Nephron (organoid): ENCODE measurements around the gene PPP1R9A.

Experiments used
- H3K27ac Mint-ChIP-seq, 3 experiments: 2 replicates each; pipeline ENCODE4 v1.8.0; 2020; ENCODE audit warnings: mixed read lengths in 3 of 3, mild to moderate bottlenecking in 2 of 3, moderate library complexity in 1 of 3
- H3K27me3 Mint-ChIP-seq: 2 replicates; pipeline ENCODE4 v1.8.0; 2021; ENCODE audit warnings: low read depth, mild to moderate bottlenecking, moderate library complexity, mixed read lengths
- H3K36me3 Mint-ChIP-seq: 2 replicates; pipeline ENCODE4 v1.8.0; 2020; ENCODE audit warnings: low read depth, mixed read lengths
- H3K4me1 Mint-ChIP-seq: 2 replicates; pipeline ENCODE4 v1.8.0; 2020; ENCODE audit warnings: mixed read lengths
- H3K4me3 Mint-ChIP-seq, 3 experiments: 2 replicates each; pipeline ENCODE4 v1.8.0; 2020; ENCODE audit warnings: mild to moderate bottlenecking in 3 of 3, mixed read lengths in 3 of 3, moderate library complexity in 2 of 3
- H3K9me3 Mint-ChIP-seq: 2 replicates; pipeline ENCODE4 v1.8.0; 2020; ENCODE audit warnings: mixed read lengths
- CTCF ChIP-seq, 3 experiments: fragments of 200-600 bp; sonication (generic); IDR thresholded peaks; one replicate each; pipeline ENCODE4 v1.5.0; 2021; ENCODE audit warnings: antibody characterized with exemption in 3 of 3; ENCODE audit not compliant: unreplicated experiment in 3 of 3

The PPP1R9A gene

GRCh38 chr7:95104739-95105138 lies 197.3 kb downstream of the PPP1R9A start:
- Mint-ChIP-seq H3K4me3 (no peak overlapping the region), H3K9me3 (peaks cover 3% of the 10 kb centered on the region), H3K4me1 (peaks cover 18% of the 10 kb centered on the region), H3K27me3 (no peaks in the 10 kb centered on the region), H3K36me3 (peaks cover 9% of the 10 kb centered on the region), H3K27ac (peak overlapping the region; percentile 43 to 73 (median 67))
- TF ChIP-seq CTCF (IDR thresholded peaks at IDR 0.05; ENCODE audit: unreplicated experiment in 3 of 3) = no peak

- TF ChIP-seq CTCF (IDR thresholded peaks at IDR 0.05; ENCODE audit: unreplicated experiment in 3 of 3) = no peak
- Mint-ChIP-seq H3K9me3 (no peaks in the 10 kb centered on the region), H3K4me3 (no peak overlapping the region), H3K36me3 (peaks cover 5% of the 10 kb centered on the region), H3K27ac (peak overlapping the region in 1 of 3 experiments; percentile 43), H3K27me3 (no peaks in the 10 kb centered on the region), H3K4me1 (peaks cover 18% of the 10 kb centered on the region)
Measured at GRCh38 chr7:95105627-95106026, 198.2 kb downstream of the PPP1R9A start.

- Mint-ChIP-seq H3K27ac (peak overlapping the region in 1 of 3 experiments; percentile 43), H3K4me1 (peaks cover 18% of the 10 kb centered on the region), H3K36me3 (peaks cover 2% of the 10 kb centered on the region), H3K4me3 (no peak overlapping the region), H3K27me3 (no peaks in the 10 kb centered on the region), H3K9me3 (no peaks in the 10 kb centered on the region)
- TF ChIP-seq CTCF (IDR thresholded peaks at IDR 0.05; ENCODE audit: unreplicated experiment in 3 of 3) = no peak
Measured at GRCh38 chr7:95106401-95106800, 199.0 kb downstream of the PPP1R9A start.

GRCh38 chr7:95110707-95111106 lies 203.3 kb downstream of the PPP1R9A start:
- no peak for TF ChIP-seq CTCF (IDR thresholded peaks at IDR 0.05; ENCODE audit: unreplicated experiment in 3 of 3)
- peaks cover 12% of the 10 kb centered on the region for H3K36me3 Mint-ChIP-seq
- no peak overlapping the region for H3K4me3 Mint-ChIP-seq
- peaks cover 5% of the 10 kb centered on the region for H3K4me1 Mint-ChIP-seq
- no peak overlapping the region for H3K27ac Mint-ChIP-seq
- H3K27me3 Mint-ChIP-seq = no peaks in the 10 kb centered on the region
- no peaks in the 10 kb centered on the region for H3K9me3 Mint-ChIP-seq

- Mint-ChIP-seq H3K9me3 (no peaks in the 10 kb centered on the region), H3K4me3 (no peak overlapping the region), H3K27ac (no peak overlapping the region), H3K36me3 (peaks cover 22% of the 10 kb centered on the region), H3K4me1 (peaks cover 5% of the 10 kb centered on the region), H3K27me3 (no peaks in the 10 kb centered on the region)
- TF ChIP-seq CTCF (IDR thresholded peaks at IDR 0.05; ENCODE audit: unreplicated experiment in 3 of 3) = no peak
Measured at GRCh38 chr7:95113590-95113989, 206.2 kb downstream of the PPP1R9A start.

- Mint-ChIP-seq H3K36me3 (peaks cover 33% of the 10 kb centered on the region), H3K27me3 (no peaks in the 10 kb centered on the region), H3K4me1 (no peaks in the 10 kb centered on the region), H3K9me3 (peaks cover 9% of the 10 kb centered on the region), H3K27ac (peak overlapping the region in 1 of 3 experiments; percentile 50), H3K4me3 (no peak overlapping the region)
- no peak for TF ChIP-seq CTCF (IDR thresholded peaks at IDR 0.05; ENCODE audit: unreplicated experiment in 3 of 3)
Measured at GRCh38 chr7:95126053-95126709, 218.8 kb downstream of the PPP1R9A start.
